ENCODE data around the gene DNAAF9. TPM values are rescaled to one million over a fixed set of nuclear protein-coding genes. Genes with fewer than 3 reads are reported as not detected.

DNAAF9 gene
- total and polyA plus RNA-seq, 2 of the 4 experiments (the other 2 are of a cell fraction): 7.9 to 8.2 TPM

DNA sequence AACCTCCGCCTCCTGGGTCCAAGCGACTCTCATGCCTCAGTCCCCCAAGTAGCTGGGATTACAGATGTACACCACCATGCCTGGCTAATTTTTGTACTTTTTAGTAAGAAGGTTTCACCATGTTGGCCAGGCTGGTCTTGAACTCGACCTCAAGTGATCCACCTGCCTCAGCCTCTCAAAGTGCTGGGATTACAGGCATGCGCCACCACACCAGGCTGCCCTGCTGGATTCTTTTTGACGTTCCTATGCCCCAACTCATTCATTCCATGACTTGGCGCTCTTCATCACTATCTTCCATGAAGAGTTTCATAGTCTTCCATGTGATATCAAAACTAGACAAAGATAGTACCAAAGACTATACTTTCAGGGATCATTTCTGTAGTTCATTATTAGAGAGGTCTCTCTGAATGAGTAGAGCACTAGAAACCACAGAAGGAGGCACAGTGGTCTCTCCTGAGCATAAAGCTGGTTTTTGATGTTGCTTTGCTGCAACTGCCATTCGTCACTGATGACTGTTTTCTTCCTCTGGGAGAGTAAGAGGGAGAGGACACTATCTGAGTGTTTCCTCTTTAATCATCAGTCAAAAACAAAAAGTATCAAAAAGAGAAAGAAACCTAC lies 23.5 kb downstream of the DNAAF9 start:
- Histone ChIP-seq H3K9ac (ENCODE audit: low read depth, low read length) (no peak overlapping the region), H4K20me1 (ENCODE audit: insufficient read depth, low read length) (peaks cover 59% of the 10 kb centered on the region), H3K9me1 (ENCODE audit: insufficient read depth, low read length) (peaks cover 12% of the 10 kb centered on the region), H3K18ac (ENCODE audit: low read depth, low read length) (no peak overlapping the region), H2BK5ac (ENCODE audit: low read depth, low read length, poor library complexity, severe bottlenecking) (no peak overlapping the region), H3K27me3 (ENCODE audit: control insufficient read depth, insufficient read depth, low read length) (no peaks in the 10 kb centered on the region), H3K23ac (ENCODE audit: low read depth, low read length) (no peak overlapping the region), H3K4me3 (ENCODE audit: insufficient read depth, low read depth, low read length) (no peak overlapping the region), H3K4me1 (ENCODE audit: control insufficient read depth, insufficient read depth, low read length) (peaks cover 10% of the 10 kb centered on the region), H3K14ac (replicated peaks; ENCODE audit: low read depth, low read length) (no peak overlapping the region), H3K56ac (ENCODE audit: extremely low read depth, insufficient read depth, low read length) (no peak overlapping the region), H2AK5ac (ENCODE audit: low read depth, low read length) (no peak overlapping the region), H2AK9ac (replicated peaks; ENCODE audit: low read depth, low read length, poor library complexity) (no peak overlapping the region), H4K8ac (ENCODE audit: low read depth in 2 of 2, low read length in 2 of 2) (no peak overlapping the region), H3K4me2 (ENCODE audit: low read depth, low read length) (no peak overlapping the region), H4K91ac (ENCODE audit: insufficient read depth, low read depth, low read length) (no peak overlapping the region), H3K27ac (ENCODE audit: insufficient read depth, low read length) (no peak overlapping the region), H2BK20ac (ENCODE audit: low read depth, low read length) (no peak overlapping the region), H4K5ac (ENCODE audit: low read depth, low read length) (no peak overlapping the region), H3K9me3 (ENCODE audit: control insufficient read depth, insufficient read depth, low read length) (peaks cover 2% of the 10 kb centered on the region; the same call in 1 of the 2 replicates), H2BK120ac (ENCODE audit: low read depth, low read length) (no peak overlapping the region), H2BK15ac (ENCODE audit: low read depth, low read length) (no peak overlapping the region), H3K36me3 (ENCODE audit: control insufficient read depth, insufficient read depth, low read length) (peaks cover 3% of the 10 kb centered on the region; the same call in 1 of the 2 replicates), H3K4ac (ENCODE audit: low read depth, low read length) (no peak overlapping the region), H2AFZ (replicated peaks; ENCODE audit: low read length, poor library complexity) (no peak overlapping the region), H3K79me1 (ENCODE audit: low read depth in 1 of 2, low read length in 2 of 2) (peaks cover 28 to 78% of the 10 kb centered on the region in 2 experiments)
- DNase-seq: no peak
- CTCF ChIA-PET: no interaction called here
- ATAC-seq (ENCODE audit: low read depth): no peak
- intact Hi-C loops (cut with micrococcal nuclease) (no loop called here), dilution Hi-C loops (cut with HindIII; ENCODE audit: low sequenced_read_pairs, unreplicated experiment) (no loop called here), in situ Hi-C loops (cut with MboI; ENCODE audit: low sequenced_read_pairs) (no loop called here)
- no TSS peak for BruUV-seq (replicated peaks)
- WGBS, 2 experiments (ENCODE audit: extremely low coverage in 2 of 2, insufficient read length in 1 of 2): 80% methylated on average over 1 of the region's 7 CpGs; no CpG with 5 or more reads in 1 of the 2 experiments
- TF ChIP-seq RAD21 (IDR thresholded peaks at IDR 0.05; ENCODE audit: low read length) (no peak), RCOR1 (IDR thresholded peaks at IDR 0.05; ENCODE audit: insufficient replicate concordance, low read length) (no peak), BHLHE40 (IDR thresholded peaks at IDR 0.05; ENCODE audit: low read depth, low read length) (no peak), MAFK (IDR thresholded peaks at IDR 0.05; ENCODE audit: low read depth, low read length) (no peak), MXI1 (IDR thresholded peaks at IDR 0.05; ENCODE audit: borderline replicate concordance, low read depth, low read length) (no peak), POLR2A (IDR thresholded peaks at IDR 0.05; ENCODE audit: low read depth, low read length) (no peak), FOS (IDR thresholded peaks at IDR 0.05; ENCODE audit: low read depth, low read length) (no peak), SMC3 (IDR thresholded peaks at IDR 0.05; ENCODE audit: low read depth, low read length) (no peak), CEBPB (IDR thresholded peaks at IDR 0.05; ENCODE audit: low read depth, low read length) (no peak), RFX5 (IDR thresholded peaks at IDR 0.05; ENCODE audit: low read depth, low read length) (no peak), CHD1 (IDR thresholded peaks at IDR 0.05; ENCODE audit: low read depth, low read length) (no peak)
- TF ChIP-seq, protein P1, sequence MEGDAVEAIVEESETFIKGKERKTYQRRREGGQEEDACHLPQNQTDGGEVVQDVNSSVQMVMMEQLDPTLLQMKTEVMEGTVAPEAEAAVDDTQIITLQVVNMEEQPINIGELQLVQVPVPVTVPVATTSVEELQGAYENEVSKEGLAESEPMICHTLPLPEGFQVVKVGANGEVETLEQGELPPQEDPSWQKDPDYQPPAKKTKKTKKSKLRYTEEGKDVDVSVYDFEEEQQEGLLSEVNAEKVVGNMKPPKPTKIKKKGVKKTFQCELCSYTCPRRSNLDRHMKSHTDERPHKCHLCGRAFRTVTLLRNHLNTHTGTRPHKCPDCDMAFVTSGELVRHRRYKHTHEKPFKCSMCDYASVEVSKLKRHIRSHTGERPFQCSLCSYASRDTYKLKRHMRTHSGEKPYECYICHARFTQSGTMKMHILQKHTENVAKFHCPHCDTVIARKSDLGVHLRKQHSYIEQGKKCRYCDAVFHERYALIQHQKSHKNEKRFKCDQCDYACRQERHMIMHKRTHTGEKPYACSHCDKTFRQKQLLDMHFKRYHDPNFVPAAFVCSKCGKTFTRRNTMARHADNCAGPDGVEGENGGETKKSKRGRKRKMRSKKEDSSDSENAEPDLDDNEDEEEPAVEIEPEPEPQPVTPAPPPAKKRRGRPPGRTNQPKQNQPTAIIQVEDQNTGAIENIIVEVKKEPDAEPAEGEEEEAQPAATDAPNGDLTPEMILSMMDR (conservative IDR thresholded peaks at IDR 0.05; ENCODE audit: low read depth, low read length): no peak
- POLR2A ChIA-PET (ENCODE audit: unreplicated experiment): no interaction called here

Measured in IMR-90 (cell line).